ENCODE results near the gene VNN1.

The VNN1 gene

DNA sequence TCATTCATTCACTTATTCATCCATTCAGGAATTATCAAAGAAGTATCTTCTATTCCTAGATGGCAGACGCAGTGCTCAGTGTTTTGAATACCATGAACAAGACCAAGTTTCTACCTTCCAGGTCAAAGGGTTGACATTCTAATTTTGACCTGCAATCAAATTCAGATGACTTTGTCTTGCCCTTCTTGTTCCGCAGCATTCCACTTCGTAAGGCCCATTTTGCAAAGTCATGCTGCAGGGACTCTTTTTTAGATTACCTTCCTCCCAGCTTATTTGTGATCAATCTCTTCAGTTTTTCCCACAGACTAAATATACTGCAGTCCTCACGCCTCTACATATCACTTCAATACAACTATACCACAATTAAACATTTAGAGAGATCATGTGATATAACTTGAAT is 47.7 kb downstream of the VNN1 start:
- no peak overlapping the region for H3K4me3 ChIP-seq (ENCODE audit: low read depth, low read length)
- TF ChIP-seq, protein P1, sequence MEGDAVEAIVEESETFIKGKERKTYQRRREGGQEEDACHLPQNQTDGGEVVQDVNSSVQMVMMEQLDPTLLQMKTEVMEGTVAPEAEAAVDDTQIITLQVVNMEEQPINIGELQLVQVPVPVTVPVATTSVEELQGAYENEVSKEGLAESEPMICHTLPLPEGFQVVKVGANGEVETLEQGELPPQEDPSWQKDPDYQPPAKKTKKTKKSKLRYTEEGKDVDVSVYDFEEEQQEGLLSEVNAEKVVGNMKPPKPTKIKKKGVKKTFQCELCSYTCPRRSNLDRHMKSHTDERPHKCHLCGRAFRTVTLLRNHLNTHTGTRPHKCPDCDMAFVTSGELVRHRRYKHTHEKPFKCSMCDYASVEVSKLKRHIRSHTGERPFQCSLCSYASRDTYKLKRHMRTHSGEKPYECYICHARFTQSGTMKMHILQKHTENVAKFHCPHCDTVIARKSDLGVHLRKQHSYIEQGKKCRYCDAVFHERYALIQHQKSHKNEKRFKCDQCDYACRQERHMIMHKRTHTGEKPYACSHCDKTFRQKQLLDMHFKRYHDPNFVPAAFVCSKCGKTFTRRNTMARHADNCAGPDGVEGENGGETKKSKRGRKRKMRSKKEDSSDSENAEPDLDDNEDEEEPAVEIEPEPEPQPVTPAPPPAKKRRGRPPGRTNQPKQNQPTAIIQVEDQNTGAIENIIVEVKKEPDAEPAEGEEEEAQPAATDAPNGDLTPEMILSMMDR (IDR thresholded peaks at IDR 0.05; ENCODE audit: borderline replicate concordance, insufficient read depth, low read depth, low read length): no peak

DNA sequence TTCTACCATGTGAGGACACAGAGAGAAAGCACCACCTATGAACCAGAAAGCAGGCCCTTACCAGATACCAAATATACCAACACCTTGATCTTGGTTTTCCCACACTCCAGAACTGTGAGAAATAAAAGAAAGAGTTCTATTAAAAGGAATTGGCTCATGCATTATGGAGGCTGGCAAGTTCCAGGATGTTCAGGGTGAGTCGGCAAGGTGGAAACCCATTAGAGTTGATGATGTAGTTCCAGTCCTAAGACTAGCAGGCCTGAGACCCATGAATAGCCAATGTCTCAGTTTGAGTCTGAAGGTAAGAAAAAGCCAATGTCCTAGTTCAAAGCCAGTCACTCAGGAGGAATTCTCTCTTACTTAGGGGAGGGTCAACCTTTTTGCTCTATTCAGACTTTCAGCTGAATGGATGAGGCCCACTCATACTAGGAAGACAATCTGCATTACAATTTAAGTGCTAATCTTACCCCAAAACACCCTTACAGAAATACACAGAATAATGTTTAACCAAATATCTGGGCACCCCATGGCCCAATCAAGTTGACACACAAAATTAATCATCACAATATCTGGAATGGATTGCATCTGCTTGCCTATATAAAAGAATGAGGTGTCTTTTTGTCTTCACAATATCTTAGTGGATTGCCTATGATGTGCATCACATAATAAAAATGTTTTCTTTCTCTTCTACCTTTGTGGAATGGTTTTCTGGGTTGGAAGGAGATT is 49.4 kb downstream of the VNN1 start:
- no peak overlapping the region for H3K4me3 ChIP-seq (ENCODE audit: low read depth, low read length)
- TF ChIP-seq, protein P1 (IDR thresholded peaks at IDR 0.05; ENCODE audit: borderline replicate concordance, insufficient read depth, low read depth, low read length): no peak

GRCh38 chr6:132663661-132664060 is 50.2 kb downstream of the VNN1 start:
- TF ChIP-seq, protein P1 (IDR thresholded peaks at IDR 0.05; ENCODE audit: borderline replicate concordance, insufficient read depth, low read depth, low read length): no peak
- no peak overlapping the region for H3K4me3 ChIP-seq (ENCODE audit: low read depth, low read length)

DNA sequence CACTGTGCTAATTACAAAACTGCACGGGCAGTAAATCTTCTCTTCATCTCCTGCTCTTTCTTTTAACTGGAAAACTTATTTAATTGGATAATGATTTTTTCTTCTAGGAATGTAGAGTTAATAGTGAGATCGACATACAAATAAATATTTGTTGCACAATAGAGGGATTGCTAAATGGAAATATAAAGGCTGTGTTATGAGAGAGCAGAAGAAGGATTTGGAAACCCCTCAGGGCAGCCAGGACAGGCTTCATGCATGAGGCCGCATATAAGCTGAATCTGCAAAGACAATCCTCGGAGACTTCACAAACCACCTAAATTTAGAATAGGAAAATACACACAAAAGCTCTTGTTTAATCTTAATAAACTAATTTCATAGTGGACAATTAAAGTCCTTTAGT is 51.9 kb downstream of the VNN1 start:
- H3K4me3 ChIP-seq (ENCODE audit: low read depth, low read length): no peak overlapping the region
- TF ChIP-seq, protein P1 (IDR thresholded peaks at IDR 0.05; ENCODE audit: borderline replicate concordance, insufficient read depth, low read depth, low read length): no peak

DNA sequence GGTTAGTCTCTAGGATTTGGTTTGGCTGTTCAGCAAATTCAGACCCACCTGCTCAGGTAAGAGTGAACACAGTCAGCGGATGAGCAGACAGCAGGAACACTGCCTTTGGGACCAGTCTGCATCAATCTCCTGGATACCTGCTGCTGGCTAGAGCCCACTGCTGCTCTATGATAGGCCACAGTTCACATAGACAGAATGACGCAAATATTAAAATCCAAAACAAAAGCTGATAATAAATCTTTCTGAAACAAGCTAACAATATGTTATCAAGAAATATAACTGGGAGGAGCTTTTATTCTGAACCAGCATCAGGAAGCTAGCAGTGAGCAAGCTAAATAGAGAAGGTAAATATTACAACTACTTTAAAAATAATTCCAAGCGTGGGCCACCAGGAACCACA is 54.8 kb downstream of the VNN1 start, which contains the start of gene TAAR1:
Gene TAAR1, minus strand, starts transcription at position 101 of the 400 bp plus-strand sequence. CDS start 13,179 bp downstream, outside the sequence.
- H3K4me3 ChIP-seq (ENCODE audit: low read depth, low read length): no peak within 1 kb of the TSS
- TF ChIP-seq, protein P1 (IDR thresholded peaks at IDR 0.05; ENCODE audit: borderline replicate concordance, insufficient read depth, low read depth, low read length): no peak

DNA sequence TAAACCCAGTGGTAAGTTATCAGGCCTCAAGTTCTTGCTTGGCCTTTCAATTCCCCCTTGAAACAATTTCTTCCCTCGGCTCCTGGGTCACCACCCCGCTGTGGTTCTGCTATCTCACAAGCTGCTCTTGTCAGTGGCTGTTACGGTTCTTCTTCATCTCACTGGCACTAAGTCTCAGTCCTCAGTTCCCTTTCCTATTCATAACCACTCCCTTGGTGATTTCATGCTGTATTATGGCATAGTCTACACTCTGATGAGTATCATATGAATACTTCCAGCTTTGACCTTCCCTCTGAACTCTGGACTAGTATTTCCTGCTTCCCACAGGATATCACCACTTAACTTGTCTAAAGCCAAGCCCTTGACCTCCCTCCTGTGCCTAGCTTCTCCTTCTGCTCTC is 62.8 kb downstream of the VNN1 start:
- H3K4me3 ChIP-seq (ENCODE audit: low read depth, low read length): no peak overlapping the region
- TF ChIP-seq, protein P1 (IDR thresholded peaks at IDR 0.05; ENCODE audit: borderline replicate concordance, insufficient read depth, low read depth, low read length): no peak

GRCh38 chr6:132650429-132650828 is 63.4 kb downstream of the VNN1 start:
- TF ChIP-seq, protein P1 (IDR thresholded peaks at IDR 0.05; ENCODE audit: borderline replicate concordance, insufficient read depth, low read depth, low read length): no peak
- no peak overlapping the region for H3K4me3 ChIP-seq (ENCODE audit: low read depth, low read length)

Data from GM12875 (cell line).